ENCODE measurements around the gene MFNG. TPM values are rescaled to one million over a fixed set of nuclear protein-coding genes. Genes with fewer than 3 reads are reported as not detected.

MFNG gene
- total RNA-seq, 1 experiment from 2014 or later = 7.1 TPM

- Histone ChIP-seq H3K9me3 (ENCODE audit: control insufficient read depth, insufficient read depth, low read depth, low read length) (no peaks in the 10 kb centered on the region), H3K4me1 (ENCODE audit: control insufficient read depth, insufficient read depth, low read length) (no peaks in the 10 kb centered on the region), H3K36me3 (ENCODE audit: control insufficient read depth, insufficient read depth, low read length) (no peaks in the 10 kb centered on the region), H3K27ac (ENCODE audit: low read length) (no peak overlapping the region), H3K4me3 (ENCODE audit: low read depth in 2 of 2, low read length in 2 of 2) (no peak overlapping the region), H3K27me3 (ENCODE audit: control insufficient read depth, insufficient read depth, low read length) (no peaks in the 10 kb centered on the region)
- intact Hi-C loops (cut with micrococcal nuclease; ENCODE audit: unreplicated experiment) = no loop called here
- ChIA-PET CTCF (interaction anchor here (0.6 to 1.3 kb wide), 3 partner anchors 9 to 76 kb away, joined by 3 to 5 read pairs (median 3); no protein-coding TSS in a partner anchor), POLR2A (no interaction called here)
- TF ChIP-seq POLR2AphosphoS5 (IDR thresholded peaks at IDR 0.05; ENCODE audit: low read depth, low read length) (no peak), CTCF (IDR thresholded peaks at IDR 0.05) (no peak), TCF7L2 (IDR thresholded peaks at IDR 0.05; ENCODE audit: low read depth, low read length) (no peak), REST (IDR thresholded peaks at IDR 0.05; ENCODE audit: insufficient read depth in 1 of 2, low read depth in 2 of 2, low read length in 1 of 2) (no peak), SIN3A (IDR thresholded peaks at IDR 0.05; ENCODE audit: borderline replicate concordance, insufficient read depth, low read depth, low read length) (no peak)
- in situ Hi-C loops (cut with HindIII; ENCODE audit: low pct_unique_long_range_greater_than_20kb, low sequenced_read_pairs) = no loop called here
- BruUV-seq (replicated peaks) = no TSS peak
- DNase-seq (ENCODE audit: low read depth, low spot score) (no peak), ATAC-seq (no peak)
Observed at GRCh38 chr22:37471727-37472417, 14.3 kb downstream of the MFNG start.

- BruUV-seq (replicated peaks) = no TSS peak
- H3K4me1 ChIP-seq (ENCODE audit: control insufficient read depth, insufficient read depth, low read length) = no peaks in the 10 kb centered on the region
- TF ChIP-seq CTCF (IDR thresholded peaks at IDR 0.05) = no peak
- no peak for TF ChIP-seq SIN3A (IDR thresholded peaks at IDR 0.05; ENCODE audit: borderline replicate concordance, insufficient read depth, low read depth, low read length)
- TF ChIP-seq REST (IDR thresholded peaks at IDR 0.05; ENCODE audit: insufficient read depth in 1 of 2, low read depth in 2 of 2, low read length in 1 of 2) = no peak
- no peak for TF ChIP-seq TCF7L2 (IDR thresholded peaks at IDR 0.05; ENCODE audit: low read depth, low read length)
- TF ChIP-seq POLR2AphosphoS5 (IDR thresholded peaks at IDR 0.05; ENCODE audit: low read depth, low read length) = no peak
- H3K27ac ChIP-seq (ENCODE audit: low read length) = no peak overlapping the region
- ATAC-seq (no peak), DNase-seq (ENCODE audit: low read depth, low spot score) (no peak)
- intact Hi-C loops (cut with micrococcal nuclease; ENCODE audit: unreplicated experiment) = no loop called here
- no peaks in the 10 kb centered on the region for H3K27me3 ChIP-seq (ENCODE audit: control insufficient read depth, insufficient read depth, low read length)
- ChIA-PET CTCF (interaction anchor here (0.6 kb wide), 1 partner anchor 134 kb away, joined by 3 read pairs; no protein-coding TSS in a partner anchor), POLR2A (no interaction called here)
- no peak overlapping the region for H3K4me3 ChIP-seq (ENCODE audit: low read depth in 2 of 2, low read length in 2 of 2)
- no peaks in the 10 kb centered on the region for H3K36me3 ChIP-seq (ENCODE audit: control insufficient read depth, insufficient read depth, low read length)
- in situ Hi-C loops (cut with HindIII; ENCODE audit: low pct_unique_long_range_greater_than_20kb, low sequenced_read_pairs) = no loop called here
- no peaks in the 10 kb centered on the region for H3K9me3 ChIP-seq (ENCODE audit: control insufficient read depth, insufficient read depth, low read depth, low read length)
Observed at GRCh38 chr22:37470087-37470445, 16.1 kb downstream of the MFNG start.

Measured in Panc1 (cell line).